Measurements from ENCODE around the gene PPP1CA.

The PPP1CA gene

DNA sequence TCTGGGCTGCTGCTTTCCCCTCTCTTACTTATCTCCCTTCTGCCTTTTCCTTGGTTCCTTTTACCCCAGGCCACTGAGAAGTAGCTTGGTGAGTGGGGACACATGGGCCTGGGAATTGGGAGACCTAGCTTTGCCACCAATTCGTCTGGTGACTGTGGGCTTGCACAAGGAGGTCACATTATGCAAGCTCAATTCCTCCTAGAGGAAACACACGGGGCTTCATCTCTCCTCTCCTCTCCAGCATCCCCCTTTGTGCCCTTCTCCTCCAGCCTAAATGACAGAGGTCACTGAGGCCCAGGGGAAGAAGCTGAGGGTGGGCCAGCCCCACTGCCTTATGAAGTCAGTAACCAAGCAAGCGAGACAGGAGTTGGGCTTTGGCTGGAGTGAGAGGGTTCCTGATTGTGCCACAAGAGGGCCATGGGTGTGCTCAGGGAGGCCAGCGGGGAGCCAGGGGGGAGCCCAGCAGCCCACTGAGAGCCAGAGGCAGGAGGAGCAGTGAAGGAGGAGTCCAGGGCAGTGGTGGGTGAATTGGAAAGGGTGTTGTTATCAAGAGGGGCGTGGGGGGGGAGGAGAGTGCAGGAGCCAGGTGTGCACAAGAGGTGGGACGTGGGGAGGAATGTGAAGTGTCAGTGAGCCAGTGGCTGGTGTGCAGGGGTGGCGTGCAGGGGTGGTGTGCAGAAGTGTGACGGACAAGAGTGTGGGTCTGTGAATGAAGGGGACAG lies 30.3 kb downstream of the PPP1CA start:
- TF ChIP-seq, protein P1, sequence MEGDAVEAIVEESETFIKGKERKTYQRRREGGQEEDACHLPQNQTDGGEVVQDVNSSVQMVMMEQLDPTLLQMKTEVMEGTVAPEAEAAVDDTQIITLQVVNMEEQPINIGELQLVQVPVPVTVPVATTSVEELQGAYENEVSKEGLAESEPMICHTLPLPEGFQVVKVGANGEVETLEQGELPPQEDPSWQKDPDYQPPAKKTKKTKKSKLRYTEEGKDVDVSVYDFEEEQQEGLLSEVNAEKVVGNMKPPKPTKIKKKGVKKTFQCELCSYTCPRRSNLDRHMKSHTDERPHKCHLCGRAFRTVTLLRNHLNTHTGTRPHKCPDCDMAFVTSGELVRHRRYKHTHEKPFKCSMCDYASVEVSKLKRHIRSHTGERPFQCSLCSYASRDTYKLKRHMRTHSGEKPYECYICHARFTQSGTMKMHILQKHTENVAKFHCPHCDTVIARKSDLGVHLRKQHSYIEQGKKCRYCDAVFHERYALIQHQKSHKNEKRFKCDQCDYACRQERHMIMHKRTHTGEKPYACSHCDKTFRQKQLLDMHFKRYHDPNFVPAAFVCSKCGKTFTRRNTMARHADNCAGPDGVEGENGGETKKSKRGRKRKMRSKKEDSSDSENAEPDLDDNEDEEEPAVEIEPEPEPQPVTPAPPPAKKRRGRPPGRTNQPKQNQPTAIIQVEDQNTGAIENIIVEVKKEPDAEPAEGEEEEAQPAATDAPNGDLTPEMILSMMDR (IDR thresholded peaks at IDR 0.05; ENCODE audit: poor library complexity, severe bottlenecking): peak; percentile 41
- H3K27ac ChIP-seq (ENCODE audit: poor library complexity, severe bottlenecking): peak overlapping the region; percentile 89
- DNase-seq (ENCODE audit: low spot score): no peak
- no peak overlapping the region for H3K4me3 ChIP-seq (ENCODE audit: severe bottlenecking)
- H3K27me3 ChIP-seq (ENCODE audit: insufficient read depth, poor library complexity, severe bottlenecking): no peaks in the 10 kb centered on the region
- H3K4me1 ChIP-seq (ENCODE audit: insufficient read depth, poor library complexity, severe bottlenecking): peaks cover 10% of the 10 kb centered on the region
- ATAC-seq (ENCODE audit: low read depth): peak; percentile 17; the same call in 2 of the 3 replicates
- no peaks in the 10 kb centered on the region for H3K9me3 ChIP-seq (ENCODE audit: severe bottlenecking)
- no peaks in the 10 kb centered on the region for H3K36me3 ChIP-seq (ENCODE audit: low read depth)

DNA sequence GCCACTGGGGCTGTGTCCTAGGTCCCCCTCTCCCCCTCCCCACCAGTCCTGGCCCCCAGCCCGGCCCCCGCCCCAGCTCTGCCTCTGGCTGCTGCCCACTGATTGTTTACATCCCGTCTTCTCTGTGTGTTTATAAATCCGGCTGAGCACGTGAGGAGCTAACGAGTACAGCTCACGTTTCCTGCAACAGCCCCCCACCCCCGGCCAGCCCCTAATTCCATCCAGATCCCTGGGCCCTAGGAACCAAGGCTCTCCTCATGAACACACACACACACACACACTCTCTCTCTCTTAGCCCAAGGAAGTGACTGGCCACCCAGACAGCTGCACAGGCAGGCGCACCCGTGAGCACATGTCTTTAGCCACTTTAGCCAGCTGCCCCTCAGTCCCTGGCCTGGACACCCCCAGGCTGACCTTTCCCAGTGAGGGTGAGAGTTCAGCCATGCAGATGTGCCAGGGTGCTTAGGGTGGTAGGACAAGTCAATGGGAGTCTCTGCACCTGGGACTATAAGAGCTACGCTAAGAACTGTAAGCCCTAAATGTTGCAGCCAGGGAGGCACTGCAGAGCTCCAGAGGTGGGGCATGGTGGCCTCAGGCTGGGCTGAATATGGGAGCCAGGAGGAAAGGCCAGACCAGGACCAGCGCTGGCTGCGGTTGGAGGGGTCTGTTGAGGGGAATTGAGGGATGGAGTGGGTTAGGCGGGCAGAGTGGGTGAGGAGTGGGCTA lies 31.1 kb downstream of the PPP1CA start:
- H3K9me3 ChIP-seq (ENCODE audit: severe bottlenecking): no peaks in the 10 kb centered on the region
- H3K27me3 ChIP-seq (ENCODE audit: insufficient read depth, poor library complexity, severe bottlenecking): no peaks in the 10 kb centered on the region
- ATAC-seq (ENCODE audit: low read depth) (no peak), DNase-seq (ENCODE audit: low spot score) (no peak)
- no peak overlapping the region for H3K4me3 ChIP-seq (ENCODE audit: severe bottlenecking)
- H3K36me3 ChIP-seq (ENCODE audit: low read depth): no peaks in the 10 kb centered on the region
- peaks cover 8% of the 10 kb centered on the region for H3K4me1 ChIP-seq (ENCODE audit: insufficient read depth, poor library complexity, severe bottlenecking)
- H3K27ac ChIP-seq (ENCODE audit: poor library complexity, severe bottlenecking): peak overlapping the region; percentile 89
- TF ChIP-seq, protein P1 (IDR thresholded peaks at IDR 0.05; ENCODE audit: poor library complexity, severe bottlenecking): no peak

DNA sequence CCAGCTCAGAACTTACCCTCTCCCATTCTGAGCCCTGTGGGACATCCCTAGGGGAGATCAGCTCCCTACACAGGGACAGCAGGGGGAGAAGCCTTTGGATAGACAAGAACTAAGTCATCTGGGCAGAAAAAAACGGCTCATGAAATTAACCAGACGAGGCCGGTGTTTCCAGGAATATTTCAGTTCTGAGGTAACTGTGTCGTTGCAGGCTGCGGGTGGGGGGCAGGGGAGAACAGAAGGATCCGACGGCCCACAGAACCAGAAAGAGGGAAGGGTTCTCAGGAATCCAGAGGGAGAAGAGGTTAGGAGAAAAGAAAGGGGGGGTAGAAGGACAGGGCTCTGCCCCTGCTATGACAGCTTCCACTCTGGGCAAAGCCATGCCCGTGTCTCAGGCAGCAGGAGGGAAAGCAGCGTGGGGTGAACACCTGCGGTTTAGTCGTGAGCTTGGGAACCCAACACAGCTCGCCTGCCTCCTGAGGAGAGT lies 31.8 kb downstream of the PPP1CA start:
- no peaks in the 10 kb centered on the region for H3K36me3 ChIP-seq (ENCODE audit: low read depth)
- TF ChIP-seq, protein P1 (IDR thresholded peaks at IDR 0.05; ENCODE audit: poor library complexity, severe bottlenecking): no peak
- ATAC-seq (ENCODE audit: low read depth) (no peak), DNase-seq (ENCODE audit: low spot score) (no peak)
- H3K4me3 ChIP-seq (ENCODE audit: severe bottlenecking): no peak overlapping the region
- no peaks in the 10 kb centered on the region for H3K27me3 ChIP-seq (ENCODE audit: insufficient read depth, poor library complexity, severe bottlenecking)
- no peaks in the 10 kb centered on the region for H3K9me3 ChIP-seq (ENCODE audit: severe bottlenecking)
- H3K4me1 ChIP-seq (ENCODE audit: insufficient read depth, poor library complexity, severe bottlenecking): peaks cover 5% of the 10 kb centered on the region
- H3K27ac ChIP-seq (ENCODE audit: poor library complexity, severe bottlenecking): no peak overlapping the region

DNA sequence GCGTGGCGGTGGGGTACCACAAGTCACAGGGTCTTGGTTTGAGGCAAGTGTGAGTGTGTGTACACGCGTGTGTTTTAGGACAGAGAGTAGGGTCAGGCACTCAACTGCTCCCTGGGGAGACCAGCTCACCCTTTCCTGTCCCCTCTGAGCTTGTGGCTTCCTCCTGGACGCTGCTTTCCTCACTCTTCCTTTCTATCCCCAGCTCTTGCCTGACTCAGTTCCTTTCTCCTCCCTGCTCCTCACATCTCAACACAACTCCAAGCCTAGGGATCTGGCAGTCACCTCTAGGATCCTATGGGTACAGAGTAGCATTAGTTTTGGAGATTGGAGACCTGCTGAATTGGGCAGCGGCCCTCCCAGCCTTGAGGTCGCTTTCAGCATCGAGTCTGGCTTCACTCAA lies 32.4 kb downstream of the PPP1CA start:
- Histone ChIP-seq H3K4me3 (ENCODE audit: severe bottlenecking) (no peak overlapping the region), H3K27me3 (ENCODE audit: insufficient read depth, poor library complexity, severe bottlenecking) (no peaks in the 10 kb centered on the region), H3K36me3 (ENCODE audit: low read depth) (no peaks in the 10 kb centered on the region), H3K9me3 (ENCODE audit: severe bottlenecking) (no peaks in the 10 kb centered on the region), H3K4me1 (ENCODE audit: insufficient read depth, poor library complexity, severe bottlenecking) (no peaks in the 10 kb centered on the region), H3K27ac (ENCODE audit: poor library complexity, severe bottlenecking) (no peak overlapping the region)
- TF ChIP-seq, protein P1 (IDR thresholded peaks at IDR 0.05; ENCODE audit: poor library complexity, severe bottlenecking): no peak
- DNase-seq (ENCODE audit: low spot score): no peak
- no peak for ATAC-seq (ENCODE audit: low read depth)

Measured in RWPE2 (cell line).